Kidney (tissue), 14 donors: ENCODE measurements around the gene SS18. TPM values are rescaled to one million over a fixed set of nuclear protein-coding genes. Genes with fewer than 3 reads are reported as not detected.

ENCODE experiments used
- DNase-seq, 5 donors: peaks; one replicate each; pipeline ENCODE4 v3.0.0-alpha.2; 2013 to 2020
- FAIRE-seq: peaks from 2 replicates; lab custom pipeline; 2012; peaks lifted over from hg19 to GRCh38; lab: Jason Lieb, UNC
- H3K27ac ChIP-seq, 2 donors: one replicate each; pipeline ENCODE4 v1.7.0; 2013; ENCODE audit warnings: low read depth in 2 of 2, low read length in 2 of 2, inconsistent platforms in 1 of 2
- H3K27me3 ChIP-seq: one replicate; pipeline ENCODE4 v1.7.1; 2013; ENCODE audit warnings: low read length, inconsistent platforms; ENCODE audit not compliant: control insufficient read depth, insufficient read depth
- H3K36me3 ChIP-seq, 3 donors: one replicate each; pipeline versions ENCODE4 v1.7.0 to v1.7.1; 2013; ENCODE audit warnings: low read length in 3 of 3, control low read depth in 1 of 3, inconsistent platforms in 1 of 3; ENCODE audit not compliant: insufficient read depth in 3 of 3, control insufficient read depth in 2 of 3
- H3K4me1 ChIP-seq, 3 donors: one replicate each; pipeline versions ENCODE4 v1.7.0 to v1.7.1; 2013; ENCODE audit warnings: low read length in 3 of 3, inconsistent platforms in 1 of 3, low read depth in 1 of 3; ENCODE audit not compliant: control insufficient read depth in 2 of 3, insufficient read depth in 2 of 3
- H3K4me3 ChIP-seq, 3 donors: one replicate each; pipeline versions ENCODE4 v1.7.0 to v1.8.1; 2013; ENCODE audit warnings: low read length in 3 of 3, control low read depth in 1 of 3, inconsistent platforms in 1 of 3
- H3K9ac ChIP-seq, 3 donors: one replicate each; pipeline versions ENCODE4 v1.7.0 to v1.7.1; 2013; ENCODE audit warnings: low read length in 3 of 3, control low read depth in 1 of 3, inconsistent platforms in 1 of 3
- H3K9me3 ChIP-seq, 3 donors: one replicate each; pipeline versions ENCODE4 v1.7.0 to v1.7.1; 2013; ENCODE audit warnings: low read length in 3 of 3, control low read depth in 1 of 3, inconsistent platforms in 1 of 3; ENCODE audit not compliant: control insufficient read depth in 2 of 3, insufficient read depth in 1 of 3
- intact Hi-C: fragments of 100-400 bp; cut with DNase I; formaldehyde crosslinking; loops from one replicate; pipeline ENCODE4 v1.11.1; 2022
- polyA plus RNA-seq: library from polyadenylated mRNA; stranded (reverse); fragments of 350-450 nt; fragmentation: Illumina TruSeq; extraction: RNeasy Lipid Tissue Mini Kit (QIAGEN cat#74804); gene quantifications from one replicate; pipeline ENCODE4 v1.2.3, GENCODE V29; 2014; ENCODE audit warnings: low read depth, low replicate concordance; ENCODE audit not compliant: insufficient read depth
- total RNA-seq: library from RNA; stranded (reverse); fragmentation: NEBNext Ultra II Directional; extraction: Animal tissue kit (Norgen Biotek cat#: 25700); gene quantifications from one replicate; pipeline ENCODE4 v1.2.1, GENCODE V29; 2021
- TF ChIP-seq, protein P1 (sequence below): IDR thresholded peaks from 3 replicates; pipeline ENCODE4 v1.5.1; 2012; ENCODE audit warnings: mild to moderate bottlenecking, moderate library complexity, borderline replicate concordance; ENCODE audit not compliant: insufficient read depth; ENCODE audit errors: extremely low read depth
- donor health status: control.
- donor health status: control.
- donor health status: control.
- donor health status: control.
- donor health status: control.
- donor health status: DM: yes; HTN: yes; CAD: no.
- donor health status: Normal renal cell carcinoma (clear cell type).

Gene SS18
- total and polyA plus RNA-seq, 2 donors from 2014 or later, result 43.2 to 89.6 TPM

DNA sequence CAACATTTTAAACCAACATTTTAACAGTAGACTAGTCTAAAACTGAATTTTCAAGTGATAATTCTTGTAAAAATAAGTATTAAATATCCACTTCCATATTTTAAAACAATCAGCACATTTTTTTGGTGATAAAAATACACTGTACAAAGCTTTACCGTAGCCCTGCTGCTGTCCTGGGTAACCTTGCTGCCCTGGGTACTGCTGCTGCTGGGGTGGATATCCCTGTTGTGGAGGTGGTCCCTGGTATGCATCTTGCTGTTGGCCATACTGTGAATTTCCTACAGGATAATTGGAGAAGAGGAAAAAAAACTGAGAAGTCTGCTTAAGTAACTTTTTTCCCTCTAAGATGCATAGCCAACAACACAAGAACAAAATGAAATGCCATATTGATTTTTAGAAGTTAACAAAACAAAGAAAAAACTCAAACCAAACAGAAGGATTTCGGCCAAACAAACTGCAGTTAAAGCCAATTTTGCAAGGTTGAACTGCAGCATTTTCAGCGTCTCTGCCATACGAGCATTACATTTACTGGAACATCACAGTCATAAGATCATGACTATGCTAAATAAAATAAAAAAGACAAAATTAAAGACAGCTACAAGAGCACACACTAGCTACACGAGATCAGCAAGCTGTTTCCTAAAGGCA, 55.4 kb downstream of the SS18 start:
- DNase-seq (no peak), FAIRE-seq (no peak)
- TF ChIP-seq, protein P1, sequence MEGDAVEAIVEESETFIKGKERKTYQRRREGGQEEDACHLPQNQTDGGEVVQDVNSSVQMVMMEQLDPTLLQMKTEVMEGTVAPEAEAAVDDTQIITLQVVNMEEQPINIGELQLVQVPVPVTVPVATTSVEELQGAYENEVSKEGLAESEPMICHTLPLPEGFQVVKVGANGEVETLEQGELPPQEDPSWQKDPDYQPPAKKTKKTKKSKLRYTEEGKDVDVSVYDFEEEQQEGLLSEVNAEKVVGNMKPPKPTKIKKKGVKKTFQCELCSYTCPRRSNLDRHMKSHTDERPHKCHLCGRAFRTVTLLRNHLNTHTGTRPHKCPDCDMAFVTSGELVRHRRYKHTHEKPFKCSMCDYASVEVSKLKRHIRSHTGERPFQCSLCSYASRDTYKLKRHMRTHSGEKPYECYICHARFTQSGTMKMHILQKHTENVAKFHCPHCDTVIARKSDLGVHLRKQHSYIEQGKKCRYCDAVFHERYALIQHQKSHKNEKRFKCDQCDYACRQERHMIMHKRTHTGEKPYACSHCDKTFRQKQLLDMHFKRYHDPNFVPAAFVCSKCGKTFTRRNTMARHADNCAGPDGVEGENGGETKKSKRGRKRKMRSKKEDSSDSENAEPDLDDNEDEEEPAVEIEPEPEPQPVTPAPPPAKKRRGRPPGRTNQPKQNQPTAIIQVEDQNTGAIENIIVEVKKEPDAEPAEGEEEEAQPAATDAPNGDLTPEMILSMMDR, result no peak
- no peaks in the 10 kb centered on the region for H3K9me3 ChIP-seq
- no peaks in the 10 kb centered on the region for H3K4me1 ChIP-seq
- intact Hi-C loops, result no loop called here
- H3K4me3 ChIP-seq, result no peak overlapping the region
- no peak overlapping the region for H3K9ac ChIP-seq
- H3K36me3 ChIP-seq, result peaks cover under 1 to 43% (median 31%) of the 10 kb centered on the region in 3 donors
- H3K27ac ChIP-seq, result no peak overlapping the region
- H3K27me3 ChIP-seq, result no peaks in the 10 kb centered on the region

DNA sequence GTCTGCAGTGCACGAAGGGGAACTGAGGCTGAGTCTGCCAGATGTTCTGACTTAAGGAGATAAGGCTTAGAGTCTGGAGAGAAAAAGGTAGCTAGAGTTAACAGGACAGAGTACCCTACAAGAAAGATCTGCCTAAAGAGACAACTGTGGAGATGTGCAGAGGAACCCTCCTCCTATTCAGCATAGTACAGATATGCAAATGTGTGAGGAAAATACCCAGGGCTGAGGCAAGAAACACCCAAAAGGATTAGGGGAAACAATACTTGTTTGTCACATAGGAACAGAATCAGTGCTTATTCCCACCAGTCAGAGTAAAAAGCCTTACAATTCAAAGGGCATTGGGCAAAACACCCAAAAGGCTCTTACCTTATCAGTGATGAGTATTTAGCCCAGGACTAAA, 67.8 kb downstream of the SS18 start:
- Histone ChIP-seq H3K27me3 (no peaks in the 10 kb centered on the region), H3K36me3 (peaks cover 15 to 20% (median 17%) of the 10 kb centered on the region in 3 donors), H3K9me3 (no peaks in the 10 kb centered on the region), H3K4me1 (no peaks in the 10 kb centered on the region), H3K4me3 (no peak overlapping the region), H3K9ac (no peak overlapping the region), H3K27ac (no peak overlapping the region)
- no peak for DNase-seq
- FAIRE-seq, result no peak
- TF ChIP-seq, protein P1, result no peak
- intact Hi-C loops, result no loop called here

DNA sequence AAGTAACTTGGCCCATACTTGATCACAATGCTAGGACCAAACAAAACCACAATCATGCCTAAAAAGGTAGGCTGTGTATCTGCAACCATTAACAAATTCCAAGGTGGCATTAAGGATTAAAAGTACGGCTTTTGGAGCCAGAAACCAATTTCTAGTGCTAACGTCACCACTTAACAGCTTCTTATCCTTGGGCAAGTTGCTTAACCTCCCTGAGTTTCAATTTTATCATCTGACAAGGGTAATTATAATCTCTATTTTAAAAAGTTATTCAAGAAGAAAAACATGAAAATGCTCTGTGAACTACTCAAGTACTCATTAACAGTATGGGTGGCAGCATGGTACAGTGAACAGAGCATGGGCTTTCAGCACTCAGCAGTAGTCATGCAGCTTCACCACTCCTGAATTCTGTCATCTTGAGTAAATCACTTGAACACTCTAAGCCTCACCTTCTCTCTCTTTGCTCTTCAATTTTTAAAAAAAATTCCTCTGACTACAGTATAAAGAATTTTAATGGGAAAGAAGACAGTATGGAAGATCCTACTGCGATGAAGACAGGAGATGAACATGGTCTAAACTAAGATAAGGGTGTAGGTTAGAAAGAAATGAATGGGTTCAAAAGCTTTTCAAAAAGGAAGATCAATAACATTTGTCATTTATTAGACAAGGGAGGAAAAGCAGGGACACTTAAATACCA, 69.2 kb downstream of the SS18 start:
- H3K27ac ChIP-seq, result no peak overlapping the region
- H3K36me3 ChIP-seq, result peaks cover 15 to 26% (median 17%) of the 10 kb centered on the region in 3 donors
- no peaks in the 10 kb centered on the region for H3K27me3 ChIP-seq
- no peak for DNase-seq
- H3K4me1 ChIP-seq, result no peaks in the 10 kb centered on the region
- H3K4me3 ChIP-seq, result no peak overlapping the region
- H3K9ac ChIP-seq, result no peak overlapping the region
- H3K9me3 ChIP-seq, result no peaks in the 10 kb centered on the region
- TF ChIP-seq, protein P1, result no peak
- FAIRE-seq, result no peak
- intact Hi-C loops, result no loop called here
